Measurements from ENCODE around the gene GNG12.

DNA sequence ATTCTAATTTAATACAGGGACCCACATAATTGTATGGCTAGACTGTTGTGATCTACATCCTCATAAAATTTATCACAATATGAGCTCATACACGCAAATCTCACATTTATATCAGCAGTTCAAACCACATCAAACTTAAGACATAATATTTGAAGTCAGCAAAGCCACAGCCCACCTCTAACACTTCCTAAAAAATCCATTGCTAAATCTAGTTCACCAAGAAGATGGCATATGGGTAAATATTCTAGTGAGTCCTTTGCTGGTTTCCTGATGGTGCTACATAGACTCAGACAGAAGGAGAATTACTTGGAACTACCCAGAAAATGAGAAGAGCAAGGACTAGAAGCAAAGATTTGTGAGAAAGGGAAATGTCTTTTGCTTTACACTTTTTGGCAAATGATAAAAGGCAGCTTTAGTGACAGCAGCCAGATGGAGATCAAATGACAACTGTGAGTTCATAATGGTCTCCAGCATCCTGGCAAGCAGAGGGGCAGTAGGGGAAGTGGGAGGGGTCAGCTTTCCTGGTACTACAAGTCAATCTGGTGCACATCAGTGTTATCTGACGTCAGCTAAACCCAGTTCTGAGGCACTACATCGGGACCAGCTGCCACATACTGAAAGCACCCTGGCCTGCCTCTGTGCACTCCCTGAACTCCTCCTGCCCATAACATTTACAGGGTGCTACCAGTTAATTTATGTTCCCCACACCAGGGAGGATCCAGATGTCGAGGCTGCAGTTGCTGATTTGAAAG is 158.8 kb downstream of the GNG12 start:
- TF ChIP-seq CTCF (IDR thresholded peaks at IDR 0.05) (no peak), POLR2A (IDR thresholded peaks at IDR 0.05) (no peak)

All from upper lobe of left lung (tissue), 4 donors.